Stromal cell of bone marrow (primary cell): ENCODE data around the gene MAPT.
A peak's percentile ranks its signal among the peaks of the same experiment; 100 is the strongest.

Source experiments
- DNase-seq: peaks from one replicate; pipeline ENCODE4 v3.0.0-alpha.2; 2012; ENCODE audit warnings: low read depth

MAPT gene

GRCh38 chr17:46028981-46029565, 134.7 kb downstream of the MAPT start:
- DNase-seq = no peak

DNA sequence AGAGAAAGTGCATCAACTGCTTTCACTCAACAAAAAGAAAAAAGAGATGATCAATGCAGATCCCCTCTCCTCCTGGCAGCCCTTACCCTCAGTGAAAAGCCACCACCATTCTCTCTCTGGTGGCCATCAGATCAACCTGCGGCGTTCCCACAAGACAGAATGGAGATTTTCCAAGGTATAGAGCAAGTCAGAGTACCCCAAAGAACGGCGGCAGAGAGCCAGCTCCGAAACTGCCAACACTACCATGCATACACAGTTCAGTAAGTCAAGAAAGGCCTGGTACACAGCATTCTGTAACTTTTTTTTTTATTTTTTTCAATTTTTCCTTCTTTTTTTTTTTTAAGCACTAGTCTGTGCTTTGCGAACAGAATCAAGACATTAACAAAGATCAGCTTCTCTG, 135.3 kb downstream of the MAPT start:
- DNase-seq = no peak

GRCh38 chr17:46030752-46031151, 136.4 kb downstream of the MAPT start:
- DNase-seq = no peak

DNA sequence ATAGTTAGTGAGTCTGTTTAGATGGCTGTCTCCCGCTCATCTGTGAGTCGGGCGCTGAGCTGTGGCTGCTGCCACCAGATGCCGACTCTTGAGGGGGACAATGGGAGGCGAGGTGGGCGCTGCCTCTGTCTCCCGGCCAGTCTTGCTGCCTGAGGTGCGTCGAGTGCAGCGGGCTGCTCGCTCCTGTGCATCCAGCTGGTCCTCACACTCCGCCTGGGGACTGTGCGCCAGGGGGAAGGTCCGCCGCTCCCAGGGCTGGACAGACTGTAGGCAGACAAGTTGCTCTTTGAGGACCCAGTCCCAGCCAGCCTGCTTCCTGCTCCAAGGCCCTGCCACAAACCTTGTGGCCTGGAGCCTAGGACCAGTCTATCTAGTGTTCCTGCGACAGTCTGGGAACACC, 137.1 kb downstream of the MAPT start:
- DNase-seq = no peak

GRCh38 chr17:46031920-46032319, 137.6 kb downstream of the MAPT start:
- DNase-seq = no peak

- DNase-seq = no peak
These were observed 138.6 kb downstream of the MAPT start for GRCh38 chr17:46032909-46033308.

GRCh38 chr17:46033392-46033791, 139.0 kb downstream of the MAPT start:
- DNase-seq = no peak

DNA sequence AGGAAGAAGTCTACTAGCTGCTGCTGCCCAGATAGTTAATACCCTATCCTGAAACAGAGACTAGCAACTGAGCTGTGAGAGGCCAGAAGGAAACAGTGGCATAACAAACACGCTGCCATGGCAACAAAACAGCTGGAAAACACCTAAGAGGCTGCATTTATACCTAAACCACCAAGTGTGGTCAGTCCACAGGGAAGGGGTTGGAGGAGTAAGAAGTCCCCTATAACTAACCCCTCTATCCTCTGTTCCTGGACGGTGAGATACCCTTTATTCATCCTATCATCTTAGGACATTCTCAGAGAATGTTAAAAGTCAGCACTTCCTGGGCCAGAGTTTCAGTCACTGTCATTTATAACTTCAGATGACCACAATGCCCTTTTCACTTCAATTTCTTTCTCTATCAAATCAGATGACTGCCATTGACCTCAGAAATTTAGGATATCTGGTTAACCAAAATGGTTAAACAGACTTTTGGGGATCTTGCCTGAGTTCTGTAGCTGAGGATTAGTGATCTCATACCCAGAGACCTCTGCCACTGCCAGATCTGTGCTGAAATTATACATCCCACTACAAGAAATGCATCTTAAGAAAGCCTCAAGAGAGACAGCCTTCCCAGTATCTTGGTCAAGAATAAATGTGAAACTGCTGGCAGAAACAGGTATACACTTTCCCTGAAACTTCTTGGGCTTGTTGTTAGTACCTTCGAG, 140.9 kb downstream of the MAPT start:
- DNase-seq = no peak

GRCh38 chr17:46036491-46036890, 142.1 kb downstream of the MAPT start:
- DNase-seq = no peak

DNA sequence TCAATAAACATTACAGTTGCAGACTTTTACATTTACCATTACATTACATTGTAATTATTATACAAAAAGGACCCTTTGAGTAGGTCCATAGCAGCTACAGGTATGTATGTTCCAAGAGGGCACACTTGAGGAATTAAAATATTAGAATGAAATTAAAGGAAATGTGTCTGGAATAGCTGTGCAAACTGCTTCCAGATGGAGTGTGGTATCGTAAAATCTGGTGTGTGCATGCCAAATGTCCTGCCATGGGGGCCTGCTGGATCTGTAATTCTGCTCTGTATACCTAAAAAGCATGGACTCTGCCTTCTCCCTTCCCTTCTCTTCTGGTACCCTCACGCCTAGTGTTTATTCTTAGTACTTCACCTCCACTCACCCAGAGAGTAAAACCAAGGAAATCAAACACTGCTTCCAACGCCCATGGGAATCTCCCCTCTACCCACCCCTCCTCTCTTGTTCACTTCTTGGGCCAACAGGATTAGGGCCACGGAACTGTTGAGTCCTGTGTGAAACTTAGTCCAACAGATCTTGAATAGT, 143.4 kb downstream of the MAPT start:
- DNase-seq = no peak

- no peak for DNase-seq
These were observed 144.1 kb downstream of the MAPT start for GRCh38 chr17:46038414-46038813.

GRCh38 chr17:46038937-46039336, 144.6 kb downstream of the MAPT start:
- DNase-seq = no peak

GRCh38 chr17:46039592-46040186, 145.3 kb downstream of the MAPT start:
- no peak for DNase-seq

DNA sequence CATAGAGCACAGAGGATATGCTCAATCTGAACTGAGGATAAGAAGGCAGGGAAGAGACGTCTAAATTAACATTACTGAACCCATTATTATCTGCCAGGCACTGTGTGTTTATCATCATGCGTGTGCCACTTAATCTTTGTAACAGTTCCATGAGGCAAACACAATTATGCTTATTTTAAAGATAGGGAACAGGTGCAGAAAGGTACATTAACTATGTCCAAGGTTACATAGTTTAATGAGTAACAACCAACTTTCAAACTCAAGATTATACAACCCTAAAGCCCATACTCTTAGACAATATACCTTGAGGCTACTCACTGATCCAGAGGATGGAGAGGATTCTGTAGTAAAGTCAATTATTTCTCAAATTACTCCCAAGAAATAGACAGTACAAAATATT, 147.9 kb downstream of the MAPT start:
- no peak for DNase-seq

DNA sequence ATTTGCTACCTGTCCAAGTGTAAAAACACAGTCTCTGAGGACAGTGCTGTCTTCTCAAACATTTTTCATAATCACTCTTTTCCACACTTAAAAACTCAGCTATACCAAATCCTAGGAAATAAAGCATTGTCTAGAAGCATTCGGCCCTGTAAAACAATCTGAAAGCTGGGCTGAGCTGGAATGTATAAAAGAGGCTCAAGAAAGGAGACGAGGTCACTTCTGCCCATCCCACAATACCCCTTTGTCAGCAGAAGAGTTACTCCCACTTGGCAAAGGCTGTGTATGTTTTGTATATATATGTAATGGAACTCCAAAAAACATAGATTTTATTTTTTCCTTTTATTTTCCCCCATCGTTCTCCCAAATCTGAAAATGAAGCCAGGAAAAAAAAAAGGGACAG, 148.6 kb downstream of the MAPT start:
- DNase-seq = no peak

- DNase-seq = no peak
These were observed 149.3 kb downstream of the MAPT start for GRCh38 chr17:46043606-46044005.

DNA sequence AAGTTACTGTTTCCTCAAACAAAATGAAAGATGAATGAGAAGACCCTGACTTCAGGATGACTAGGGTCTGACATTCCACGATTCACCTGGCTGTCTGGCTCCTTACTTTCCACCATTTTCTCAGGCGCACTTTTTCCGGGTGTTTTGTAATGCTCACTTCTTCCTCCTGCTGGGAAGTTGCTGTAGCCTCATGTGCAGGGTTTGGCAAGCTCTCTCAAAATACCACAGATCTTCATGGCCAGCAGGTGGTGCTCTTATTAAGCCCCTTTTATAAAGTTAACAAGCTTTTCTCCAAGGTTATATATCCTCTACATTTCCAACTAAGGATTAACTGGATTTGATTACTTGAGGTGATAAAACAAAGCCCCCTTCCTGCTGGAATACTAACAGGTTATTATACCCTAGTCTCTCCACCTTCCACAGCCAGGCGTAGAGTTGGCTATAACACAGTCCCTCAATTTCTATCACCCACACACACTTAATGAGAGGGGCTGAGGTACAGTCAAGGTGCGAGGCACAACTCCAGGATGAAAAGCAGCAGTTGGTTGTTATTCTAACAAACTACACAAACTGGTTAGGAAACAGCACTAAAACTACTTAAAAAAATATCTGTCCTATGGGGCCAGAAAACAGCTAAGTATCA, 150.1 kb downstream of the MAPT start:
- peak; percentile 82 for DNase-seq

GRCh38 chr17:46044989-46045388, 150.6 kb downstream of the MAPT start:
- DNase-seq = no peak

DNA sequence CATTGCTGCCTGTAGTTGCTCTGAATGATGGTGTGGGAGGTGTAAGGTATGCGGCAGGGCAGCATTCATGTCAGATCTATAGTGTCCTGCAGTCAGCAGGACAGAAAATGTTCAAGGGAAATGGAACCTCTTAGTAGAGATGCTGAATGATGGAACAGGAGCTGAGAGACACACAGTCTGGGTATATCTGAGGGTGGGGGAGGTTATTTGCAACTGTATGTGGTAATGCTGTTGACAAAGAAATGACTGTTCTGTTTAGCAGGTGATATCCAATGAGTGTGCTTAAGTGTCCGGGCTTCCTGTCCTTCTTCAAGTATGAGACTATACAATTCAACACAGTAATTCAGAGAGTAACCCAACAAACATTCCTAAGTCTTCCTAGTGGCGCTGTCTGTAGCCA, 151.3 kb downstream of the MAPT start:
- DNase-seq = no peak

- DNase-seq = no peak
These were observed 152.6 kb downstream of the MAPT start for GRCh38 chr17:46046957-46047356.

- no peak for DNase-seq
These were observed 153.0 kb downstream of the MAPT start for GRCh38 chr17:46047398-46047797.

- no peak for DNase-seq
These were observed 153.5 kb downstream of the MAPT start for GRCh38 chr17:46047856-46048255.

GRCh38 chr17:46049656-46050055, 155.3 kb downstream of the MAPT start:
- no peak for DNase-seq
